ENCODE measurements around the gene PLET1. TPM values are rescaled to one million over a fixed set of nuclear protein-coding genes. Genes with fewer than 3 reads are reported as not detected.

PLET1 gene
- total and polyA plus RNA-seq, 10 donors: not detected

DNA sequence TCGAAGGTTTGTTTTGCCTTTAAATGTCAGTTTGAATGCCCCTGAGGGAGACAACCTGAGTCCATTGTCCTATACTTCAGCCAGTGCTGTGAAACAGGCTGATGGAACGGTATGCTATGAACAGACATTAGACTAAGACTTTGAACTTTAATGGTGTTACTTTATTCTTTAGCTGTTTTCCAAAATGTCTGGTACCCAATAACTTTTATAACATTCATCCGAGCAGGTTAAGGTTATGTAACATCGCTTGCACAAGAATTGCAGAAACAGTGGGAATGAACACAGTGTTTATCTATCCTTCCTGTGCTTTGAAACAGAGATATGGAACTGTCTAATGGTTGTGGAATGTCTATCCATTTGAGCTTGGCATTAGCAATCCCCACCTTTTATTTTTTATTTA is 46.9 kb downstream of the PLET1 start:
- DNase-seq: no peak
- intact Hi-C loops (cut with DNase I; ENCODE audit: low total_unique reads): loop anchor here (10.0 kb wide), 2 partner anchors 1071 to 1321 kb away; no protein-coding TSS in a partner anchor
- WGBS, 5 donors: 82 to 90% (median 87%) methylated on average over 4 of the region's 4 CpGs
- Histone ChIP-seq H3K27me3 (replicated peaks in 1 of 7) (no peaks in the 10 kb centered on the region), H3K4me1 (peaks cover 0 to 7% (median 0%) of the 10 kb centered on the region in 6 donors), H3K27ac (no peak overlapping the region), H3K36me3 (no peaks in the 10 kb centered on the region), H3K4me3 (no peak overlapping the region), H3K9me3 (no peaks in the 10 kb centered on the region)
- TF ChIP-seq POLR2A (IDR thresholded peaks at IDR 0.05): no peak

DNA sequence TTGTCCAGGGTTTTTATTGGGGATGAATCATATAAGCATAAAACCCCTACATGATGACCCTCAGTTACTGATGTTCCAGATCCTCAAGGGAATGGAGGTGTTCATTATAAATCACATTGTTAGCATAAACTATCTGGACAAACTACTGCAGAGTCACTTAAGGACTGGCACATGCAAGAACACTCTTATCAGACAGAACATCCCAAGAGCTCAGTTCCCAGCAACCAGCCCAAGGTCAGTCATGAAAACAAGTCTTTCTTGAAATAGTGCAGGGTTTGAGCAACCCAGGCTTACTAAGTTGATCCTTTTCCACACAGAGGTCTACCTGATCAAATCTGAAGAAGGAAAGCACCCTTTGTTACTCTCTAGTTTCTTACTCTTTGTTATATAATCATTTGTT is 48.0 kb downstream of the PLET1 start:
- Histone ChIP-seq H3K4me1 (peaks cover 0 to 7% (median 0%) of the 10 kb centered on the region in 6 donors), H3K27me3 (replicated peaks in 1 of 7) (no peaks in the 10 kb centered on the region), H3K27ac (no peak overlapping the region), H3K9me3 (no peaks in the 10 kb centered on the region), H3K36me3 (no peaks in the 10 kb centered on the region), H3K4me3 (no peak overlapping the region)
- DNase-seq: no peak
- intact Hi-C loops (cut with DNase I; ENCODE audit: low total_unique reads): loop anchor here (10.0 kb wide), 2 partner anchors 1072 to 1322 kb away; no protein-coding TSS in a partner anchor
- TF ChIP-seq, protein P1, sequence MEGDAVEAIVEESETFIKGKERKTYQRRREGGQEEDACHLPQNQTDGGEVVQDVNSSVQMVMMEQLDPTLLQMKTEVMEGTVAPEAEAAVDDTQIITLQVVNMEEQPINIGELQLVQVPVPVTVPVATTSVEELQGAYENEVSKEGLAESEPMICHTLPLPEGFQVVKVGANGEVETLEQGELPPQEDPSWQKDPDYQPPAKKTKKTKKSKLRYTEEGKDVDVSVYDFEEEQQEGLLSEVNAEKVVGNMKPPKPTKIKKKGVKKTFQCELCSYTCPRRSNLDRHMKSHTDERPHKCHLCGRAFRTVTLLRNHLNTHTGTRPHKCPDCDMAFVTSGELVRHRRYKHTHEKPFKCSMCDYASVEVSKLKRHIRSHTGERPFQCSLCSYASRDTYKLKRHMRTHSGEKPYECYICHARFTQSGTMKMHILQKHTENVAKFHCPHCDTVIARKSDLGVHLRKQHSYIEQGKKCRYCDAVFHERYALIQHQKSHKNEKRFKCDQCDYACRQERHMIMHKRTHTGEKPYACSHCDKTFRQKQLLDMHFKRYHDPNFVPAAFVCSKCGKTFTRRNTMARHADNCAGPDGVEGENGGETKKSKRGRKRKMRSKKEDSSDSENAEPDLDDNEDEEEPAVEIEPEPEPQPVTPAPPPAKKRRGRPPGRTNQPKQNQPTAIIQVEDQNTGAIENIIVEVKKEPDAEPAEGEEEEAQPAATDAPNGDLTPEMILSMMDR (IDR thresholded peaks at IDR 0.05 in 8 of 11, conservative IDR thresholded peaks at IDR 0.05 in 3 of 11): no peak
- TF ChIP-seq POLR2AphosphoS5 (IDR thresholded peaks at IDR 0.05) (no peak), POLR2A (IDR thresholded peaks at IDR 0.05) (no peak)

DNA sequence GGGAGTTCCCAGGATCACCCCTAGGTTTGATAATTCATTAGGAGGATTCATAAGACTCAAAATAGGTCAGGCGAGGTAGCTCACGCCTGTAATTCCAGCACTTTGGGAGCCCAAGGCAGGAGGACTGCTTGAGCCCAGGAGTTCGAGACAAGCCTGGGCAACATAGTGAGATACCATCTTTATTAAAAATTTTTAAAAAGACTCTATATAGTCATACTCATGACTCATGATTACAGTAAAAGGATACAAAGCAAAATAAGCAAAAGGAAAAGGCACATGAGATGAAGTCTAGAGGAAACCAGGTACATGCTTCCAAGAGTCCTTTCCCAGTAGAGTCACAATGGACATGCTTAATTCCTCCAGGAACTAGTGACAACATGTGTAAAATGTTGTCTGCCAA is 48.4 kb downstream of the PLET1 start:
- intact Hi-C loops (cut with DNase I; ENCODE audit: low total_unique reads): loop anchor here (10.0 kb wide), 2 partner anchors 1073 to 1323 kb away; no protein-coding TSS in a partner anchor
- Histone ChIP-seq H3K27ac (no peak overlapping the region), H3K4me3 (no peak overlapping the region), H3K9me3 (no peaks in the 10 kb centered on the region), H3K27me3 (replicated peaks in 1 of 7) (no peaks in the 10 kb centered on the region), H3K4me1 (peaks cover 0 to 7% (median 0%) of the 10 kb centered on the region in 6 donors), H3K36me3 (no peaks in the 10 kb centered on the region)
- no peak for DNase-seq
- TF ChIP-seq POLR2A (IDR thresholded peaks at IDR 0.05) (no peak), POLR2AphosphoS5 (IDR thresholded peaks at IDR 0.05) (no peak)
- TF ChIP-seq, protein P1 (IDR thresholded peaks at IDR 0.05 in 8 of 11, conservative IDR thresholded peaks at IDR 0.05 in 3 of 11): no peak
- 89 to 93% (median 92%) methylated on average over 3 of the region's 3 CpGs for WGBS, 5 donors

DNA sequence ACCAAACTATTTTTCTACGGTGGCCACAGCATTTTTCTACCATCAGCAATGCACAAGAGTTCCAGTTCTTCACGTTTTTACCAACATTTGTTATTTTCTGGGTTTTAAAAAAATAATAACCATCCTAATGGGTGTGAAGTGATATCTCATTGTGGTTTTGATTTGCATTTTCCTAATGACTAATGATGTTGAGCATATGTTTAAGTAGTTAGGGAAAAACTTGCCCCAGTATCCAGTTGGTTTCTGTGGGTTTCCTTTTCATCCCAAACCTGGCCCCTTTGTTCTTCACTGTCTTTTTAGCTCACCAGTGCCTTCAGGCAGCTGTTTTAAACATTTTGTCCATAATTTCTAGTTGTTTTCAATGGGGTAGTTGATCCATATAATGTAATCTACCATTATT is 49.1 kb downstream of the PLET1 start:
- WGBS, 5 donors: 33 to 46% (median 39%) methylated on average over 2 of the region's 2 CpGs
- peaks cover 0 to 7% (median 0%) of the 10 kb centered on the region in 6 donors for H3K4me1 ChIP-seq
- no peak for TF ChIP-seq POLR2A (IDR thresholded peaks at IDR 0.05)
- TF ChIP-seq POLR2AphosphoS5 (IDR thresholded peaks at IDR 0.05): no peak
- TF ChIP-seq, protein P1 (IDR thresholded peaks at IDR 0.05 in 8 of 11, conservative IDR thresholded peaks at IDR 0.05 in 3 of 11): no peak
- DNase-seq: no peak
- H3K4me3 ChIP-seq: no peak overlapping the region
- no peaks in the 10 kb centered on the region for H3K9me3 ChIP-seq
- no peaks in the 10 kb centered on the region for H3K36me3 ChIP-seq
- intact Hi-C loops (cut with DNase I; ENCODE audit: low total_unique reads): loop anchor here (10.0 kb wide), 2 partner anchors 1073 to 1323 kb away; no protein-coding TSS in a partner anchor
- no peaks in the 10 kb centered on the region for H3K27me3 ChIP-seq (replicated peaks in 1 of 7)
- H3K27ac ChIP-seq: no peak overlapping the region
